ENCODE results near the gene B4GALT3. TPM values are rescaled to one million over a fixed set of nuclear protein-coding genes. Genes with fewer than 3 reads are reported as not detected.

B4GALT3 gene
- total and polyA plus RNA-seq, 4 donors, result 25.7 to 34.6 (median 31.1) TPM

GRCh38 chr1:161145832-161146231 is 31.5 kb downstream of the B4GALT3 start:
- no peaks in the 10 kb centered on the region for H3K36me3 ChIP-seq (ENCODE audit: control insufficient read depth in 4 of 4, insufficient read depth in 4 of 4, low read length in 4 of 4)
- H3K4me1 ChIP-seq (ENCODE audit: control insufficient read depth in 5 of 5, insufficient read depth in 5 of 5, low read length in 5 of 5), result no peaks in the 10 kb centered on the region
- no peak overlapping the region for H3K9ac ChIP-seq (ENCODE audit: insufficient read depth in 1 of 2, low read length in 2 of 2)
- H3K9me3 ChIP-seq (ENCODE audit: control insufficient read depth in 4 of 4, insufficient read depth in 3 of 4, low read length in 3 of 4), result no peaks in the 10 kb centered on the region
- no peaks in the 10 kb centered on the region for H3K27me3 ChIP-seq (ENCODE audit: control insufficient read depth in 3 of 3, insufficient read depth in 3 of 3, low read length in 2 of 3)
- 82 to 93% methylated on average over 3 of the region's 3 CpGs for WGBS, 2 donors
- no peak overlapping the region for H3K4me3 ChIP-seq
- DNase-seq (no peak), ATAC-seq (ENCODE audit: insufficient read depth, low FRiP score) (no peak)
- TF ChIP-seq CTCF (IDR thresholded peaks at IDR 0.05; ENCODE audit: control extremely low read depth, extremely low read depth), result no peak
- H3K27ac ChIP-seq (ENCODE audit: low read depth in 1 of 2, low read length in 1 of 2), result no peak overlapping the region

GRCh38 chr1:161140755-161141400 is 36.4 kb downstream of the B4GALT3 start:
- ATAC-seq (ENCODE audit: insufficient read depth, low FRiP score) (no peak), DNase-seq (no peak)
- no peak overlapping the region for H3K27ac ChIP-seq (ENCODE audit: low read depth in 1 of 2, low read length in 1 of 2)
- 96 to 97% methylated on average over 29 of the region's 29 CpGs for WGBS, 2 donors
- H3K27me3 ChIP-seq (ENCODE audit: control insufficient read depth in 3 of 3, insufficient read depth in 3 of 3, low read length in 2 of 3), result no peaks in the 10 kb centered on the region
- H3K9me3 ChIP-seq (ENCODE audit: control insufficient read depth in 4 of 4, insufficient read depth in 3 of 4, low read length in 3 of 4), result no peaks in the 10 kb centered on the region
- H3K9ac ChIP-seq (ENCODE audit: insufficient read depth in 1 of 2, low read length in 2 of 2), result no peak overlapping the region
- peaks cover 0 to 3% (median 0%) of the 10 kb centered on the region in 4 donors for H3K36me3 ChIP-seq (ENCODE audit: control insufficient read depth in 4 of 4, insufficient read depth in 4 of 4, low read length in 4 of 4)
- no peaks in the 10 kb centered on the region for H3K4me1 ChIP-seq (ENCODE audit: control insufficient read depth in 5 of 5, insufficient read depth in 5 of 5, low read length in 5 of 5)
- H3K4me3 ChIP-seq, result no peak overlapping the region
- no peak for TF ChIP-seq CTCF (IDR thresholded peaks at IDR 0.05; ENCODE audit: control extremely low read depth, extremely low read depth)

GRCh38 chr1:161139766-161140165 is 37.5 kb downstream of the B4GALT3 start:
- ATAC-seq (ENCODE audit: insufficient read depth, low FRiP score) (no peak), DNase-seq (peak; percentile 52 to 76 (median 59))
- Histone ChIP-seq H3K9me3 (ENCODE audit: control insufficient read depth in 4 of 4, insufficient read depth in 3 of 4, low read length in 3 of 4) (no peaks in the 10 kb centered on the region), H3K27me3 (ENCODE audit: control insufficient read depth in 3 of 3, insufficient read depth in 3 of 3, low read length in 2 of 3) (no peaks in the 10 kb centered on the region), H3K27ac (ENCODE audit: low read depth in 1 of 2, low read length in 1 of 2) (no peak overlapping the region), H3K9ac (ENCODE audit: insufficient read depth in 1 of 2, low read length in 2 of 2) (no peak overlapping the region), H3K4me1 (ENCODE audit: control insufficient read depth in 5 of 5, insufficient read depth in 5 of 5, low read length in 5 of 5) (no peaks in the 10 kb centered on the region), H3K4me3 (no peak overlapping the region), H3K36me3 (ENCODE audit: control insufficient read depth in 4 of 4, insufficient read depth in 4 of 4, low read length in 4 of 4) (peaks cover 0 to 3% (median 0%) of the 10 kb centered on the region in 4 donors)
- peak; percentile 26 for TF ChIP-seq CTCF (IDR thresholded peaks at IDR 0.05; ENCODE audit: control extremely low read depth, extremely low read depth)
- 33 to 39% methylated on average over 1 of the region's 1 CpG for WGBS, 2 donors

GRCh38 chr1:161138431-161138830 is 38.9 kb downstream of the B4GALT3 start:
- H3K9me3 ChIP-seq (ENCODE audit: control insufficient read depth in 4 of 4, insufficient read depth in 3 of 4, low read length in 3 of 4), result no peaks in the 10 kb centered on the region
- no peak overlapping the region for H3K9ac ChIP-seq (ENCODE audit: insufficient read depth in 1 of 2, low read length in 2 of 2)
- DNase-seq, result no peak
- no peak overlapping the region for H3K27ac ChIP-seq (ENCODE audit: low read depth in 1 of 2, low read length in 1 of 2)
- peaks cover 0 to 3% (median 0%) of the 10 kb centered on the region in 4 donors for H3K36me3 ChIP-seq (ENCODE audit: control insufficient read depth in 4 of 4, insufficient read depth in 4 of 4, low read length in 4 of 4)
- H3K4me1 ChIP-seq (ENCODE audit: control insufficient read depth in 5 of 5, insufficient read depth in 5 of 5, low read length in 5 of 5), result peaks cover 0 to 7% (median 5%) of the 10 kb centered on the region in 5 donors
- H3K4me3 ChIP-seq, result no peak overlapping the region
- no peaks in the 10 kb centered on the region for H3K27me3 ChIP-seq (ENCODE audit: control insufficient read depth in 3 of 3, insufficient read depth in 3 of 3, low read length in 2 of 3)
- no peak for TF ChIP-seq CTCF (IDR thresholded peaks at IDR 0.05; ENCODE audit: control extremely low read depth, extremely low read depth)
- WGBS, 2 donors, result 55 to 56% methylated on average over 1 of the region's 1 CpG
- ATAC-seq (ENCODE audit: insufficient read depth, low FRiP score), result no peak

Data from lung (tissue), 12 donors.